Measurements from ENCODE around the gene LTBP3.
A peak's percentile ranks its signal among the peaks of the same experiment; 100 is the strongest.

LTBP3 gene

GRCh38 chr11:65585396-65586246, 27.5 kb upstream of the LTBP3 start:
- no peak for DNase-seq

- DNase-seq, result no peak
Observed at GRCh38 chr11:65584723-65585171, 26.6 kb upstream of the LTBP3 start.

GRCh38 chr11:65584106-65584505, 25.9 kb upstream of the LTBP3 start:
- no peak for DNase-seq

GRCh38 chr11:65583589-65583988, 25.4 kb upstream of the LTBP3 start:
- no peak for DNase-seq

DNA sequence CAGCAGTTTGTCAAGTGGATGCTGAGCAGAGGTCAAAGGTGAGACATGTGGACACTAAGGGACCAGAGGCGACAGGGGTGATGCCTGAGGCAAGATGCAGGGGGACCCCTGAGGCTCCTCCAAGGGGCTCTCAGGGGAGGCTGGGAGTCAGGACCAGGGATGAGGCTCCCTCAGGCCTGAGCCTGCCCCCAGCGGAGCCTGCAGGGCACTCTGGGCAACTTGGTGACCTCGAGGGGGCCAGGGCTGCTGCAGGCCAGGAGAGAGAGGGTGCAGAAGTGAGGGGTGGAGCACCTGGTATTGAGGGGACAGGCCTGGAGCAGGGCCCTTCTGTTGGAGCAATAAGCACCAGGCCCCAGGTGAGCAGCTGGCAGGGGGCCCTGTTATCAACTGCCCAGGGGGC, 23.8 kb upstream of the LTBP3 start:
- no peak for DNase-seq

DNA sequence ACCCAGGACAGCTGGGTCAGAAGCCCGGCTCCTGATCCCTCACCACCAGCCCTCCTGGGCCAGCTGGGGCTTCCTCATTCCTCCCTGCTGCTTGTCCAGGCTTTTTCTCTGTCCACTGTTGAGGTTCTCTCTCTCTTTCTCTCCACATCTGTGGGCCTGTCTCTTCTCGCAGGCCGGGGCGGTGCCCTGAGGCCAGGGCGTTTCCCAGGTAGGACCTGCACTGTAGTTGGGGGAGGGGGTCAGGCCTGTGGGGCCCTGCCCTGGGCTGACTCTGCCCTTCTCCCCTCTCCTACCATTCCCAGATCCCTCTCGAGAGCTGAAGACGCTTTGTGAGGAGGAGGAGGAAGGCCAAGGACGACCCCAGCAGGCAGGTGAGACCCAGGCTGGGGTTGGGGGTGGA, 22.6 kb upstream of the LTBP3 start:
- no peak for DNase-seq

GRCh38 chr11:65580031-65580692, 22.0 kb upstream of the LTBP3 start:
- DNase-seq, result no peak

- no peak for DNase-seq
Observed at GRCh38 chr11:65579291-65579690, 21.1 kb upstream of the LTBP3 start.

DNA sequence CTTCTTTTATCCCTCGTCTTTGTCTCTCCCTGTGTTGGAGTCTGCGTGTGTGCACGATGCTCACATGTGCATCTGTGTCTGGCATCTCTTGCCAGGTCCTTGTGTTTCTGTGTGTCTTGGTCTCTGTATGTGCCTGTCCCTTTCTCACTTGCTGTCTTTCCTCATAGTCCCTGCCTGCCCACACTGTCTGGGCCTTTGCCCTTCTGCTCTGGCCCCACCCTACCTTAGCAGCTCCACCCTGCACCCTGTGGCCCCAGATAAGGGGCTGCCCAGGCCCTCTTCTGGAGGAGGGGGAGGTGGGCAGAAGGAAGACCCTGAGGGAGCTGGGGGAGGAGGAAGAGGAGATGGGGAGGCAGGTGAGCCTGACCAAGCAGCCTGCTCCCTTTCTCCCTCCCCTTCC, 20.5 kb upstream of the LTBP3 start:
- no peak for DNase-seq

DNA sequence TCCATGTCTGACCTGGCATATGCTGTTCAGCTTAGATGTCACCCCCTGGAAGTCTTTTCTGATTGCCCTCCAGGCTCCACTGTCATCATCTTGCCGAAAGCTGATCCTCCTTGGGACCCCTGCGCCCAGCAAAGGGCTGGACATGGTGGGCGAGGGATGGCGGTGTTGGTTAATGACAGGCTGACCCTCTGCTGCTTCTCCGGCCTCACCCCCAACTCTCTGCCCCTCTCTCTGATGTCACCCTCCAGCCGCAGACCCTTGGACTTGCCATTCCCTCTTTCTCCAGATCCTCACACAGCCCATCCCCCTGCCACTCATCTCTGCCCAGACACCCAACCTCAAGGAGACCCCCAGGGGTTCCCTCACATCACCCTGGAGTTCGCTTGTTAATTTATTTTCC, 20.0 kb upstream of the LTBP3 start:
- no peak for DNase-seq

GRCh38 chr11:65577756-65578109, 19.6 kb upstream of the LTBP3 start:
- no peak for DNase-seq

DNA sequence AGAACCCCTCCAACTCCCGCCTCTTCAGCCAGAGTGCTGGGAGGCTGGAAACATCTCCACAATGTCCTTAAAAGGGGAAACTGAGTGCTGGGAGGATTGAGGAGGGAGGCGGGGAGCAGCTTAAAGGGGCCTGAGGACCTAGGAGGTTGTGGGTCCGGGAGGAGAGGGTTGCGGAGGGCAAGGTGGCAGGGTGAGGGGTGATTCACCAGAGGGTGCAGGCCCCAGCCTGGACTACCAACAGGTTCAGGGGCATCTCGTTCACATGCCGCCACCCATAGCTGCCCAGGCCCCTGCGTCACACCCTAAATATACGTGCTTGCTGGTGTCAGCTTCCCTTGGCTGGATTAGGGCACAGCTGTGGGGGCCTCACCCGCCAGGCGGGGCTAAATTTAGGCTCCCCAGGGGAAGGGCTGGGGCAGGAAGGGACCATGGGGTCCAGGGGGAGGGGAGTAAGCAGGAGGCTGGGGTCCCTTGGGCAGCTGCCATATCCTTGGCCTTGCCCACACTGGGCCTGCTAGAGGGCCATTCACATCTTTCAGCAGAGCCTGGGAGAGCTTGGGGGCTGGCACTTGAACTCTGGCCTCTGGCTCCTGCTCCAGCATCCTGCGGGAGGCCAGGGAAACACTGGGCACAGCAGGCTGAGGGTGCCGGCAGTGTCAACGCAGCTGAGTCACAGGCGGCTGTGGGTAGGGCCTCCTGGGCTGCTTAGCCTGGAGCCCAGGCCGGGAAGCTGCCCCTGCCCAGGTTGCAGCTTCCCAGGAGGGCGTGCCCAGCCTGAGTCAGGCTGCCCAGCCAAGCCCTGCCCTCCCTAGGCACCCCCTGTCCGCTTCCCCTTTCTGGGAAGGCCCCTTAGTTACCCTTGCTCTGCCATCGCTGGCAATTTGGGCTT, 19.0 kb upstream of the LTBP3 start:
- peak; percentile 90 for DNase-seq

GRCh38 chr11:65576232-65576866, 18.2 kb upstream of the LTBP3 start:
- DNase-seq, result no peak

DNA sequence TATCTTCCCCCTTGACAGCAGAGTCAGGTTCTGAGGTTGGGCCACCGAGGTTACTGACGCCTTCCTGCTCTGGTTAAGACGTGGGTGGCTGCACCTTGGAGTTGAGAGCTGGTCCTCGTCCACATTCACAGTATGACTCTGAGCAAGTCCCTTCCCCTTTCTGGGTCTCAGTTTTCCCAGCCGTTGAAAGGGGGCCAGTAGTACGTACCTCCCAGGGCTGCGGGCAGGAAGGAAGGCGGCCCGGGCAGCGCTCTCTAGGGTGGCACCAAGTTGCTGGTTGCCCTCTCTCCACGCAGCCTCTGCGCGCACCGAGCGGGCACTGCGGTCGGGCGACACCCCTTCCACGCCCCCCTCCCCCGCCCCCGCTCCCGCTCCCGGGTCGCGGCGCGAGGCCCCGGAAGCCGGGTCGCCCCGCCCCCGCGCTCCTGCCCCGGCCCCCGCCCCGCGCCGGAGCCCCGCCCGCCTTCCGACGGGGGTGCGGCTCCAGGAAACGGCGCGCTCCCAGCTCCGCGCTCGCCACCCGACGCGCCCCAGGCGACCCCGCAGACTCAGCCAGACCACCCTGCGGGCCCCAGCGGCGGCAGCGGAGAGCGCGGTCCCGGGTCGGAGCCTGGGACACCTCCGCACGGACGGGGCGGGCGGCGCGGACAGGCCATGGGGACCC, 17.5 kb upstream of the LTBP3 start, which contains the start of gene EHBP1L1:
Gene EHBP1L1 (plus strand): TSS at position 486 of the 664 bp plus-strand sequence. CDS start 250 bp downstream, outside the sequence.
- DNase-seq, result peak; percentile 92

DNA sequence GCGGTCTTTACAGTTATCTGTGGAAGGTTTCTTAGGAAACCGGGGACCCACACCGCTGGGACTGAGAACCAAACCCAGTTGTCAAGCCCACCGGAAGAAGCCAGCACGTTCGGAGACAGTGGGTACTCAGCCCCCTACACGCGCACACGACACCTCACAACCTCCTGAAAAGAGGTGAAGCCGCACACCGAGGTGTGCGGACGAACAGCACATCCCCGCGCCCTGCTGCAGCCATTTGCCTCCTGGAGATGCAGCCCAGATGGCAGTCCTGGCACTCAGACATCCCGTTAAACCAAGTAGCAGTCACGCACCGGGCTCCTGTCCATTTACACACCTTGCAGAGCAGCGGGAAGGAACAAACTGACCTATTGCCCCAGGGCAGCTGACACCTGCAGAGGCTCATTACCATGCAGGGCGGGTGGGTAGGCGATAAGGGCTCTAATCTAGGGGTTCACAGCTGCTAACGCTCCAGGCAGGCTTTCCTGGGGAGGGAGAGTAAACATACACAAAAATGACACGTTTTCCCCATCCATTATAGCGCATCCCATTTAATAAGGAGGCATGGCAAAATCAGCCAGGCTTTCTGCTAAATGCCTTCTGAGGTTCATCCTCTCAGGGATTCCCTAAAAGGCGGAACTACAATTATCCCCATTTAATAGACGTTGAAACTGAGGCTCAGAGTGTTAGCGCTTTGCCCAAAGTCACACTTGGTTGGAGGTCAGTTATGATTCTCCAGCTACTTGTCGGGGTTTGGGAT, 16.8 kb upstream of the LTBP3 start:
- peak; percentile 83 for DNase-seq

- peak; percentile 94 for DNase-seq
Observed at GRCh38 chr11:65574109-65574810, 16.1 kb upstream of the LTBP3 start.

- DNase-seq, result peak; percentile 43
Observed at GRCh38 chr11:65573391-65574079, 15.4 kb upstream of the LTBP3 start.

DNA sequence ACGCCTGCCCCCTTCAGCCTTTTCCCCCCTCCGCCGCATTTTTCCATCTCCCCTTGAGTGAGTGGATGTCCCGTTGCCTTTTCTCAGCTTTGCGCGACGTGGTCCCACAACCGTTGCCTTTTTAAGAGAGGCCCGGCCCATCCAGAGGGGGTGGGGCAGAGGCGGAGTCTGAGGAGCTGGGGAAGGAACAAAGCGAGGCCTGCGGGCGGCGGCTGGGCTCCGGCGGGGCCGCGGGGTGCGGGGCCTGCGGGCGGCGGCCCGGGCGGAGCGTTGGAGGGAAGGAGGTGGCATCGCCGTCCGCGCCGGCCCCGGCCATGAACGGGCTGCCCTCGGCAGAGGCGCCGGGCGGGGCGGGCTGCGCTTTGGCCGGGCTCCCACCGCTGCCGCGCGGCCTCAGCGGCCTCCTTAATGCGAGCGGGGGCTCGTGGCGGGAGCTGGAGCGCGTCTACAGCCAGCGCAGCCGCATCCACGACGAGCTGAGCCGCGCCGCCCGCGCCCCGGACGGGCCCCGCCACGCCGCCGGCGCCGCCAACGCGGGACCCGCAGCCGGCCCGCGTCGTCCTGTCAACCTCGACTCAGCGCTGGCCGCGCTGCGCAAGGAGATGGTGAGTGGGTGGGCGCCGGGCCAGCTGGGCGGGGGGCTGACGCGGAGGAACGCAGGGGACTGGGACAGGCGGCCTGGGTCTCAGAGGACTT, 14.3 kb upstream of the LTBP3 start, which contains the start of gene FAM89B:
Gene FAM89B (plus strand): TSS at position 183 of the 696 bp plus-strand sequence. CDS start 132 bp downstream, at position 315.
- peak; percentile 91 for DNase-seq

GRCh38 chr11:65571940-65572339, 13.8 kb upstream of the LTBP3 start:
- DNase-seq, result peak; percentile 87

All from DMS53 (cell line).